Hematopoietic multipotent progenitor cell treated with erythropoietin and hydrocortisone succinate and interleukin-3 and kit ligand, for 15 days (in vitro differentiated cells): ENCODE measurements around the gene JADE2.
"Not testable (repeated sequence)": the region's sequence is repeated elsewhere in the genome, so short reads cannot be mapped to it uniquely, and the experiment has no call there.

ENCODE experiments used
- DNase-seq: peaks from one replicate; pipeline ENCODE4 v3.0.0-alpha.2; 2015; ENCODE audit warnings: low spot score

The JADE2 gene

DNA sequence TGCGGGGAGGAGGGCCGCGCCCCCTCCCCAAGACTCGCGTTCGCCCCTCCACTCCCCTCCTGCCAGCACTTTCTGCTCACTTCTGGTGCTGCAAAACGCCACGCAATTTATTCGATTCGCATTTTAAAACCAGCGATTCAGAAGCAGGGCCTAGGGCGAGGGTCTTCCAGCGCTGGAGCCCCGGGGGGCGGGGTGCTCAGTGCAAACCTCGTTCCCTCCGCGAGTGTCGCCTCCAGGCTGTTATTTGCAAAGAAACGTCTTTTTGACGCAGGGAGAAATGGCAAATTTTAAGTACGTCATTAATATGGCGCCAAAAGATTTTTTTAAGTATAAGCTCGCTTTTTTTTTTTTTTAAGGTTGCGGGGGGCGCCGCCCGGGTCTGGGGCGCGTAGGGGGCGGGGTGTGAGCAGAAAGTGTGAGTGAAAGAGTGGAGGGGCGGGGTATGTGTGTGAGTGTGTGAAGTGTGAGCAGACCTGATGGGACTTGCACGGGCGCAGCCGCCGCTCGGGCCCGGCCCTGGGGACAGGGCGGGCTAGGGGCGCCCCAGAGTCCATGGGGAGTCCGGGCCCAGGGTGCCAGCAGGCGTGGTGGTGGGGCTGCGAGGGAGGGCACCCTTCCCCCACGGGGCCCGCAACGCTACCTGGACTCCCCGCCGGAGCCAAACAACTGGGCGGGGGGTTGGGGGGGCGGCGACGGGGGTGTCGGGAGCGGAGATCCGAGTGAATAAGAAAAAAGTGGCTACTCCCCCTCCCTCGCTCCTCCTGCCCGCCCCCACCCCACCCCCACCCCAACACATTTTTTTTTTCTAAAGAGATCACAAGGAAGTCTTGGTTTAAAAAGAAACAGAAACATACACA lies at the start of gene JADE2:
Gene JADE2, plus strand, starts transcription at position 845 of the 857 bp plus-strand sequence. CDS start 10,188 bp downstream, outside the sequence.
- DNase-seq: peak; percentile 38

- no peak for DNase-seq
Measured at GRCh38 chr5:134477462-134478245, 47.8 kb upstream of the JADE2 start.

- DNase-seq: no peak
Measured at GRCh38 chr5:134479839-134480238, 45.6 kb upstream of the JADE2 start.

- DNase-seq: no peak
Measured at GRCh38 chr5:134489227-134489944, 36.1 kb upstream of the JADE2 start.

- DNase-seq: no peak
Measured at GRCh38 chr5:134490255-134490924, 35.1 kb upstream of the JADE2 start.

GRCh38 chr5:134490925-134491271 lies 34.6 kb upstream of the JADE2 start:
- DNase-seq: no peak

GRCh38 chr5:134491841-134492442 lies 33.5 kb upstream of the JADE2 start:
- DNase-seq: no peak

DNA sequence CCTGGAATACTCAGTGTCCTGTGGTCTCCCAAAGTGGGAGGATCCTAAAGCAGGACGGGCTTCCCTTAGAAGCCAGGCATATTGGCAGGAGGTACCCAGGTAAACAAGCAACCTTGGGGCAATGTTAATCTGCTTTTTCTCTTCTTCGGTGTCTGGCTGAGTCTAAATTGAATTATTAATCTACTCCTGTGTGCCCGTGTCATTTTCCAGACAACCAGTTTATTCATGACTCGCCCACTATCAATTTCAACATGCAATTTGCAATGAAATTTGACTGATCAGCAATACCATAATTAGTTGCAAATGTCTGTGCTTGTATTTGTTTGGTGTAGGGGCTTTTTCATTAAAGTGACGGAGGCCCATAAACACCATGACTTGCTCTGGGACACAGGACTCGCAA lies 32.9 kb upstream of the JADE2 start:
- DNase-seq: no peak

- no peak for DNase-seq
Measured at GRCh38 chr5:134493461-134494055, 31.9 kb upstream of the JADE2 start.

DNA sequence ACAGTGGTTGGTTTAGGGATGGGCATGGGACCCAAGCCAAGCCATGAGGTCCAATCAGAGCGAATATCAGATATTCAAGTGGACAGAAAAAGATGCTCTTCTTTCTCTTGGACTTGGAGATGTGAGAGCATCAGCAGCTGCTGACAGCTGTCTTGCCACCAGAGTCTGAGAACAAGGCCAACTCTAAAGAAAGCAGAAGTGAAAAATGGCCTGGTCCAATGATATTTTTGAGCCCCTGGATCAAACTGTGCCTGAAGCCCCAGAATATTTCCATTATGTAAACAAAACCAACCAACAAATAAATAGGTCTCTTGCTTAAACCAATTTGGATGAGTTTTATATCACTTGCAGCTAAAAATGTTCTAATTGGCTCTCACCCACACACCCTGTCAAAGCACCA lies 30.7 kb upstream of the JADE2 start:
- no peak for DNase-seq

- not testable (repeated sequence) for DNase-seq
Measured at GRCh38 chr5:134499905-134500304, 25.6 kb upstream of the JADE2 start.

- no peak for DNase-seq
Measured at GRCh38 chr5:134500699-134501430, 24.6 kb upstream of the JADE2 start.

DNA sequence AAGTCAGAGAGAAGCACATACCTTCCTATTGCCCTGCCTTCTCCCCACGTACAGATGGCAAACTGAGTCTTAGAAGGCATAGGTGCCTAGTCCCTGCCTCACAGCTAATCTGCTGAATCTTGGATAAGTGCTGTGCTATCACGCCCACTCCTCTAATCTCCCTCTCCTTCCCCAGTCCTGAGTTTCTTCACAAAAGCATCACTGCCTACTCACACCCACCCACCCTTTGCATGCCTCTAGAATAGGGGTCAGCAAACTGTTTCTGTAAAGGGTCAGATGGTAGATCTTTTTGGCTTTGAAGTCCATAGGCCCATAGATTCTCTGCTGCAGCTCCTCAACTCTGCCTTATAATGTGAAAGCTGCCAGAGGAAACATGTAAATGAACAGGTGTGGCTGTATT lies 23.2 kb upstream of the JADE2 start:
- DNase-seq: no peak

DNA sequence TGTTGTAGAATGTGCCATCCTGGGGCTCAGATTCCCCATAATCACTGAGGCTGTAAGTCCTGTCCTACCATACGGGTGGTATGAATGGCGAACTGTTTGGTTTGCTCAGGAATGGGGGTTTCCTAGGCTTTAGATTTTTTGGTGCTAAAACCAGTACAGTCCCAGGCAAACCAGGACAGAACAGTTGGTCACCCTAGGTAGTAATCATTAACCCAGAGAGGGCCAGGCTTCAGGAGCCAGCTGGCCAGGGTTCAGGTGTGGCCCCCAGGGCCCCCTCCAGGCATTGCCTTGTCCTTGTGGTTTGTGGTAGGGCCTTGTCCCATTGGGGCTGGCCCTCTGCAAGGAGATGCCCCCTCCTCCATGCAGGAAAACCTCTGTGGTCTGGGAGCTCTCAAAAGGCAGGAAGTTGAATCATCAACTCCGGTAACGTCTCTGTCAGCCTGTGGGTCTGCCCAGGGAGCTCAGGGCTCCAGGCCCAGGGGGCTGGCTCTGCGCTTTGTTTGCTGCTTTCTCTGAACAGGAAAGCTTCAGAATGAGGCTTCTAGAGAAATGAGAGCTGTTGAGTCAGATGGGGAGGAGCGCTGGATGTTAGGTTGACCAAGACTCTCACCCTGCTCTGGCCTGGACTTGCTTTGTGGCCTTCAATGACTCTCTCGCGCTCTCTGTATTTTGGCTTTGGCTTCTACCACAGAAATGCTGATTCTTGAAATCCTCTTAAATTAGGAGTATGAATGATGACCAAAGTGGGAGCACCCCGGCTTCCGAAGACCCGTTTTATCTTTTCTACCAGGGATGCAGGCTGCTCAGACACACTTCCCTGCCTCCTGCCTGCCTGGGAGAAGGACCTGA lies 22.2 kb upstream of the JADE2 start:
- no peak for DNase-seq

DNA sequence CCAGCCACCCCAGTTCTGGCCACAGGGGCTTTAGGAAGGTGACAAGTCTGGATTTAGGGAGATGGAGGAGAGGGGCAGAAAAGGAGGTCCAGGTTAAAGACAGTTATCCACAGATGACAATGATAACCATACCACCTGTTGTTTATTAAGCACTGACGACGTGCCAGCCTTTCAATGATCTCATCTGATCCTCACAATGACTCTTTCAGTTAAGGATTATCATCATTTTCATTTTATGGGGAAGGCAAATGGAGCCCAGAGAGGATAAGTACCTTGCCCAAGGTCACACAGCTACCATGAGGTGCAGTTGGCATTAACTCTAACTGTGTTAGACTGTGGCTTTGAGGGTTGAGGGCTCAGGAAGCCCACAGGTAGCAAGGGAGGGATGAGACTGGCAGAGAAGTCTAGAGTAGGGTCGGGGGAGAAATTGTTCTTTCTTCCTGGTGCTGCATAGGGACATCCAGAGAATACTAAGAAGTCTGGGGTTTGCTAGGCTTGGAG lies 21.5 kb upstream of the JADE2 start:
- no peak for DNase-seq

DNA sequence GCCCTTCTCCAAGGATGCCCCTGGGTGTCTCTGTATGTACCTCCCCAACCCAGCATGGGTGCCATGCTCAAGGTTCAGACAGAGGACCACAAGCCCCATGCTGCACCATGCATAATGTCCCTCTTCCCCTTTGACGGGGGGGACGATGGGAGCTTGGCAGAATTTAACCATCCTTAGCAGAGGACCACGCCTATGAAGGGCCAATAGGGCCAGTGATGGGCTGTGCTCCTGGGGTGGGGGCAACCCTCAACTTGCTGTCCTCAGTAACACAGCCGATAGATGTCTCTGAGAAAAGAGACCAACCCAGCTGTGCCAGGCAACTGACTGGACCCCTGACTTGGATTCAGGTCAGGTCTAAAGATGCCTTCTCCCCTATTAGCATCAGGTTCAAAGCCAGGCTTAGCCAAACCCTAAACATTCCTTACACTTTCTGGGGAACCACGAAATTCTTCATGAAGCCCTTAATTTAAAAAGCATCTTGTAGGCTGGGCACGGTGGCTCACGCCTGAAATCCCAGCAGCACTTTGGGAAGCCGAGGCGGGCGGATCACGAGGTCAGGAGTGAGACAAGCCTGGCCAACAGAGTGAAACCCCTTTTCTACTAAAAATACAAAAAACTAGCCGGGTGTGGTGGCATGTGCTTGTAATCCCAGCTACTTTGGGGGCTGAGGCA lies 20.7 kb upstream of the JADE2 start:
- no peak for DNase-seq

DNA sequence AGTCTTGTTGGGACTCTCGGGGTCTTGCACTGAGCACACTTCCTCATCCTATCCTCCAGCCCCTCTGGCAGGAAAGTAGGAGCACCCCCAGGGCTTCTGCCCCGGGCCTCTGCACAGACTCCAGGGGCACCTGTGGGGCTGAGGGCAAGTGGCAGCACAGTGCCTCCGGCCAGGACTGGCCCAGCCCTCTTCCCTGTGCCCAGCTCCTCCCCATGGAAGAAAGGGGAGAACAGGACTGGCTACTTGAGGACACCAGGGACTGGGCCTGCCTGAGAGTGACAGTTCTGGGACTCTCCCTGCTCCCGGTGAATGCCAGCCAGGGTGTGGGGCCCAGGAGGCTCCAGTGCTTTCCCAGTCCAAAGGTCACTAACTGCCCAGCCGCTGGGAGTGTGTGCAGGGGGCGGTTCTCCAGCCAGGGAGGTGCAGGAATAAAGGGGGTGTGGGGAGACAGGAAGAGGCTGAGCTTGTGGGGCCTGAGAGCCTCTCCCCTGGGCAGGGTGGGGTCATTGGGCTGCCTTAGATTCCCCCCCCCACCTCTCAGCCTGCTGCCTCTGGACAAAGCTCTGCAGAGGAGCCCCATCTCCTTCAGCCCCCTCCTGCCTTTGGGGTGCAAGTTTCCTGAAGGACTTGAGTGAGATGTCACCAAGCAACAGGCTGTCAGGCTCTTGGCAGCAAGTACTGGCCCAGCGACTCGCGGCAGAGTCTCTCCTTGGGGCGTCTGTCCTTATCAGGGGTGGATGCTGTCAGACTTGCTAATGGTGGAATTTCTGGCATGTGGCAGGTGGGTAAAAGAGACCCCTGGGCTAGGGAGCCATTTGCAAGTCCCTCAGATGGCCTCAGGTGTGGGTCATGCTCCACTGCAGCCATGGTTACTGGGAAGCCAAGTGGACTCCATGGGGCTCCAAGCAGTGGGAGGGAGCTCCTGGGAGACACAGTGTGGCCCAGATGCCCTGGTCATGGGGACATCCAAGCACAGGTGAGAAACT lies 19.1 kb upstream of the JADE2 start:
- DNase-seq: no peak

DNA sequence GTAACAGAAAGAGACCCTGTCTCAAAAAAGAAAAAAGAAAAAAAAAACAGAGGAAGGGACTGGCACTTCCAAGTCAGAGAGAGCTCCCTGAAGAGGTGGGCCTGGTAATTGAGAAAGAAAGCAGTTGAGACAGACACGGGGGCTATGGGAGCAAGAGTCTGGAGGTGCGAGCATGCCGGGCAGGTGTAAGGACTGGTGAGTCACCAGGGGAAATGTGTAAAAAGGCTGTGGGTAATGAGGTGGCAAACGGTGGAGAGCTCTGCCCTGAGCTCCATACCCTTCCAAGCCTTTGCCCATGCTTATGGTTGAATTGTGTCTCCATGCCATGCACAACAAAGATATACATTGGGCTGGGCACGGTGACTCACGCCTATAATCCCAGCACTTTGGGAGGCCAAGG lies 18.0 kb upstream of the JADE2 start:
- DNase-seq: no peak
